HUDEP-2 (cell line): ENCODE measurements around the gene RSBN1.
A peak's percentile ranks its signal among the peaks of the same experiment; 100 is the strongest.

ENCODE experiments used
- DNase-seq, 76 experiments: peaks; one replicate each; lab custom pipeline; 2025; ENCODE audit not compliant: unreplicated experiment in 76 of 76; lab: John Stamatoyannopoulos, UW

RSBN1 gene

DNA sequence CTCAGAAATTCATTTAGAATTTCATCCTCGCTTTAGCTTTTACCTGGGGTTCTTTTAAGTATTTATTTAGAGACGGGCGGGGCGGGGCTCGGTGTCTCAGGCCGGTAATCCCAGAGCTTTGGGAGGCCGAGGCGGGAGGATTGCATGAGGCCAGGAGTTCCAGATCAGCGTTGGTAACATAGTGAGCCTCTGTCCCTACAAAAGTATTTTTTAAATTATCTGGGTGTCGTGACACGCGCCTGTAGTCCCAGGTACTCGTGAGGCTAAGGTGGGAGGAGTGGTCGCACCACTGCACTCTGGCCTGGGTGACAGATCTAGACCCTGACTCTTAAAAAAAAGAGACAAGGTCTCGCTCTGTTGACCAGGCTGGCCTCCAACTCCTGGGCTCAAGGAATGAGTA, 942 bp upstream of the RSBN1 start:
- DNase-seq, result no peak

DNA sequence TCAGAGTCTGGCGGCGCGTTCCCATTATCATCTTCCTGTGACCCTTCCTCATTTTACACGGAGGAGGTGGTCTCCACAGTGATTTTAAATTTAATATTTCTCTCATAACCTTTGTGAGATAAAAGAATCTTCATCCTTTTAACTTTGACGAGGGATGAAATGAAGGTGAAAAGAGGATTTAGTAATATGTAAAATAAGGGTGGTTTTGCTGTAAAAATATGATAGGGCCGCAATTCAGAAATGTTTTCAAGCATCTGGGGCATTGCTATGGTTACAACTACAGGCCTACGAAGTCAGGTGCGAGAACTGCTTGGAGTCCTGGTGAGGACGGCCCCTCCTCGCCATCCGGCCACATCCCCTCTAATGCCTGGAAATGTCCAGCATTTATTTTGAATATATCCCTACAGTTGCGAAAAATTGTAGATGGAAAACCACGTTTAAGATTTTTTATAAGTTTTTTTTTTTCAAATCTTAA, 422 bp upstream of the RSBN1 start:
- DNase-seq, result no peak

DNA sequence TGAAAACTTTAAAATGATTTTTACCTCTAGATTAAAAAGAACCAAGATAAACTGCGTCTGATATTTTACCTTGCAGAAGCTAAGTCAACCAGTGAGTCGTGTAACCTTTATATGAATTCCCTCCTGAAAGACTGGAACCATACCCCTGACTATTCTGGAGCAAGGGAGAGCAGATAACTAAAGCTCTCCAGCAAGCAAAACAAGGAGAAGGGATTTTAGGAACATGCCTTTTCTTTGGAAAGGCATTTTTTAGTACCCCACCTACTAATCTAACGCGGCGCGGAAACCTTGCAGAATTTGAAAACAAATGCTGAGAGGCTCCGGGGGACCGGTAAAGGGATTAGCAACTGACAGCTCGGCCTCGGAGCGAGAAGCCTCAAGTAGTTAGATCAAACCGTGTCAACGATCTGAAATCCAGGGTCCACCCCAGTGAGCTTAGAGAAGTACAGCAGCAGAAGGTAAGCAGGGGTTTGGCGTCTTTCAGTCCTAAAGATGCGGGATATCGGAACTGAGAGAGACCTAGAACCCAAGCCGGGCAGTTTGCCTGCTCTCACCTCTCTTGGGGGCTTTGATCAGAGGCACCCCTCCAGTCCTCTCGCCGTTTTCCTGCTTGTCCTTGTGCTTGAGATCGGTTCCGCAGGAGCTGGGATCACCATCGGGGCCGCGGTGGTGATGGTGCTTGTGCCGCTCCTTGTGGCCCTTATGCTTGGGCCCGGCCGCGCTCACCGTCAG, 954 bp downstream of the RSBN1 start:
- DNase-seq, result peak in 23 of 76 experiments; percentile 5 to 81 (median 32)

DNA sequence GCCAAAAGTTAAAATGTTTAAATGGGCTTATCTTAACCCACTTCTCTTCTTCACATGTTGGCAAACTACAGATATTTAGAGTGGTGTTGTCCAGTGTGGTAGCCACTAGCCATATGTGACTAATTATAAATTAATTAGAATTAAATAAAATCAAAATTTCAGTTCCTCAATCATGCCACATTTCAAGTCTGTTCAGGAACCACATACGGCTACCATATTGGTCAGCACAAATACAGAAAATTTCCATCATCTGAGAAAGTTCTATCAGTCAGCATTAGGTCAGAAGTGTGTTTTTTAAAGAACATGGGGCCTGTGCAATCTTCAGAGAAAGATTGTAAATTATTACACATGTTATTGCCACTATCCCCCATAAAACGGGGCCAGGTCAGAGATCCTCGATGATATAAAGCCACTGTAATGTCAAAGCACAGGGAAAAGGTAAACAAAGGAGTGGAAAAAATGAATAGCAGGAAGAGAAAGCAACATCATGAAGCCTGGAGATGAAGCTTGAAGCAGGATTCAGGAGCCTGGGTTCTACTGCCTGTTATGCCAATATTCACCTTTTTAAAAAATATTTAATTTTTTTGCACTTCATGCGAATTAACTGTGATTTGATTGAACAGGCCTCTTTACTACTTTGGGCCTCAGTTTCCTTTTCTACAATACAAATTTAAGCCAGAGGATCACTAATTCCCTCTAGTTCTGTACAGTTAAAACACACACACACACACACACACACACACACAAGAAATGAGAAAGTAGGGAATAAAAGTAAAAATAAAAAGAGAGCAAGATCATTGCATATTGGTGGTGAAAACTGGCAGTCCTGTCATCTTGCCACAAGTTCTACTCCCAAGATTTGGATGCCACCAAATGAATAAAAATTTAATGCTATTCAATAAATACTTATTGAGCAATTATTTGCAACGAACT, 2.3 kb downstream of the RSBN1 start:
- DNase-seq, result no peak

DNA sequence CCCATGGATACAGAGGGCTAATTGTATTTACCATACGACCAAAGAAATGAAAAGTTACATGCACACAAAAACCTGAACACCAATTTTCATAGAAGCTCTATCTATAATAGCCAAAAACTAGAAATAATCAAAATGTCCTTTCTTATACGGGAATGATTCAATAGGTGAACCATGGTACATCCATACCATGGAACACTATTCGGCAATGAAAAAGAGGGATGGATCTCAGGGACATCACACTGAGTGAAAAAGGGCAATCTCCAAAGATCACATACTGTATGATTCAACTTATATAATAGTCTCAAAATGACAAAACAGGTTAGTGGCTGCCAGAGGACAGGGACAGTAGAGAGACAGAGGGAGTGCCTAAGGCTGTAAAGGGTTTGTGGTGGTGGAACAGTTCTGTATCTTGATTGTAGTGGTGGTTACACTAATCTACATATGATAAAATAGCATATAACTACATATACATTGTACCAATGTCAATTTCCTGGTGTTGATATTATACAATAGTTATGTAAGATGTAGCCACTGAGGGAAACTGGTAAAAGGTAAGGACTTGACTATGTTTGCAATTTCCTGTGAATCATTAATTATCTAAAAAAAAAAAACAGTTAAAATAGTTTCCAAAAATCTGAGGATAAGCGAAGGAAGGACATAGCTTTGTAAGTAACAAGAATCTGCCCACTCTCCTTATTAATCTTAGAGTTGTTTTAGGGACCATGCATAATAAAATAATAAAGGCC, 3.7 kb downstream of the RSBN1 start:
- DNase-seq, result peak in 3 of 76 experiments; percentile 9 to 19 (median 13)

DNA sequence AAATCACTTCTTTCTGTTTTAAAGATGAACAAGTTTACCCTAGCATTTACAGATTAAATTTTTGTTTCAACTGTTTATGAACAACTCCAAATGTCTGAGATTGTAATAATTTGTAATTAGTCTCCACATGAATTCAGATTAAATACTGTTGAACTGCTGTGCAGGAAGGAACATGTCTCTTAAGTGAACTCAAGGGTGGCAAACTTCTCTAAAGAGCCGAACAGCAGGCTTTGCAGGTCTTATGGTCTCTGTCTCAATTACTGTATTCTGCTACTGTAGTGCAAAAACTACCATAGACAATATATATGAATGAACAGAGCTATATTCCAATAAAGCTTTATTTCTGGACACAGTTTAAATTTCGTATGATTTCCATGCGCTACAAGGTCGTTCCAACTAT, 6.6 kb downstream of the RSBN1 start:
- DNase-seq, result no peak

DNA sequence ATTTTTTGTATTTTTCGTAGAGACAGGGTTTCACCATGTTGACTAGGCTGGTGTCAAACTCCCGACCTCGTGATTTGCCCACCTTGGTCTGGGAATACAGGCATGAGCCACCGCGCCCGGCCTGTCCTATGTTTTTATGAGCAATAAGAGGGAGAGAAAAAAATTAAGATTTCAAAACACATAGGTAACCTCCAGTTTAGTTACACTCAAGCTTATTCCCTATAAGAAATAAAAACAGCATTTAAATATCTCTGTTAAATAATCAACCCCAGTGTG, 7.1 kb downstream of the RSBN1 start:
- DNase-seq, result no peak

DNA sequence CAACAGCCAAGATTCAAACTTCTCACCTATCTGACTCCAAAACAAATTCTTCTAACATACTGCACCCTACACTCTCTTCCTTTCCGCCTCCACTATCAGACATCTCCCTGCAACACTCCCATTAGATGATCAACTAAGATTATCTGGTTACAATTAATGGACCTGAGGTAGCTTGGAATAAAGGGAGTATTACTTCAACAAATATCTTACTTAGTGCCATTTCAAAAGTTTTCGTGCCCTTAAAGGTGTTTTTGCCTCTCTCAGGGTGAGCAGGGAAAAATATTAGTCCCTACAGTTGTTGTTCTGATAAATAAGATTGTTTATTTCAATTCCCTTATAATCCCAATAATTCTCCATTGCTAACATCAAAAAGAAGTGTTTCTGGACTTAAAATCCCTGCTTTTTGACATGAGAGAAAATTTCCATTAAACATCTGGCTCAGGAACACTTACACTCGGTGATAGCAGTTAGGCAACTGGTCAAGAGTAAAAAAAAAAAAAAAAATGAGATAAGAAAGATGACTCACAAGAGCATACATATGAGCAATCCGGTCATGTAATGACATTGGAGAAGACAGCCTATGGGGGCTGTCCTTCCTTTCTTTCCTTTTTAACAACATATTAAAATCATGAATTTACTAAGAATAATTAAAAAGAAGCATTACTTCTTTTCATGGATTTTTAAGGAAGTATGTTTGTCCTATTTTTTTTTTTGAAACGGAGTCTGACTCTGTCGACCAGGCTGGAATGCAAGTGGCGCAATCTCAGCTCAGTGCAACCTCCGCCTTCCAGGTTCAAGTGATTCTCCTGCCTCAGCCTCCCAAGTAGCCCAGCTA, 7.6 kb downstream of the RSBN1 start:
- peak in 28 of 76 experiments; percentile 4 to 74 (median 34) for DNase-seq

DNA sequence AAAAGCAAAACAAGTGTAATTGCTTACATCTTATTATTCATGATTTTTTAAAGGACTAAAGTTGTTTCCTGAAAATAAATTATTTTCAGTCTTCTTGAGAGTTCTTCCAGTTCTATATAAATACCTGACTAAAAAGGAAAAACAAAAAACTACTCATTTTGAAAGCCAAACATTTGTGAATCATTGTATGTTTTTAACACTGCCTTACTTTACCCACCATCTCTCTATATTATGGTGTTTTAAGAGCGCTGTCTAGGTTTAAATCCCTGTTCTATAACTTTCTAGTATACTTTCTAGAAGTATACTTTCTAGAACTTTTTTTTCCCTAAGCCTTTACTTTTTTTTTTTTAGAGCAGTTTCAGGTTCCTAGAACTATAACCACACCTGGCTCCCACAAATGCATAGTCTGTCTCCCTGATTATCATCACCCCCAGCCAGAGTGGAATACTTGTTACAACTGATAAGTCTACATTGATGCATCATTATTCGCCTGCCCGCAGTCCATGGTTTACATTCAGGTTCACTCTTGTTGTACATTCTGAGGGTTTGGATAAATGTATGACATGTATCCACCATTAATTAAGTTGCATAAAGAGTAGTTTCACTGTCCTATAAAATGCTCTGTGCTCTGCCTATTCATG, 9.8 kb downstream of the RSBN1 start:
- peak in 1 of 76 experiments; percentile 10 for DNase-seq

DNA sequence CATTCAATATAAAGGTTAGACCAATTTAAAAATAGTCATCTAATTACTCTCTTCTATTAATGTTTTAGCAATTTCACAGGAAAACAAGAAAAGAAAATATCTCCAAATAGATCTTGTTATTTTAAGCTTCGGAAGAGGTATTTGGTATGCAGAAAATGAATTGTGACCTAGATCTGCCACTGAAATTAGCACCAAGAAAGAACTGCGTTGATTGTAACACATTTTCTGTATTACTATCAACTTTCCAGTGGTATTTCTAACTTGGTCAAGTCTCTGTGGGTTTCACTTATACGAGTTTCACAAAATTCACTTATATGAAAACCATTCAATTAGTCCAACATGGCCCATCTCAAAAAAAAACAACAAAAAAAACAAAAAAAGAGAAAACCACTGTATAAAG, 11.8 kb downstream of the RSBN1 start:
- DNase-seq, result no peak

DNA sequence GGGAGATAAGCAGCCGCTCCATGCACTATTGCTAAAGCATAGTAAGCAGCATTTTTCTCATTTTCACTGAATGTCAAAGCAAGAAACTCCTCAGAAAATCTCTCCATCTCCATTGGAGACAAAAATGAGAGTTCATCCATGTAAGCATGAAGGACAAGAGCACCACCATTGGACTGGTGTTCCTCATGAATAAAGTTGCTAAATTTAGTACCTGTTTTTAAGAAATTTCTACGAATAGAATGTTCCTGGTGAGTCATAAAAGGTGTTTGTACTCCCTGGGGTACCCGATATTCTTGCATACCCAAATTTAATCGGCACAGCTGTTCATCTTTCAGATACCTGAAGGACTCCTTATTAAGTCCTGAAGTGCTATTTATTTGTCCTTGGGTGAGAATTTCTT, 14.8 kb downstream of the RSBN1 start:
- no peak for DNase-seq

DNA sequence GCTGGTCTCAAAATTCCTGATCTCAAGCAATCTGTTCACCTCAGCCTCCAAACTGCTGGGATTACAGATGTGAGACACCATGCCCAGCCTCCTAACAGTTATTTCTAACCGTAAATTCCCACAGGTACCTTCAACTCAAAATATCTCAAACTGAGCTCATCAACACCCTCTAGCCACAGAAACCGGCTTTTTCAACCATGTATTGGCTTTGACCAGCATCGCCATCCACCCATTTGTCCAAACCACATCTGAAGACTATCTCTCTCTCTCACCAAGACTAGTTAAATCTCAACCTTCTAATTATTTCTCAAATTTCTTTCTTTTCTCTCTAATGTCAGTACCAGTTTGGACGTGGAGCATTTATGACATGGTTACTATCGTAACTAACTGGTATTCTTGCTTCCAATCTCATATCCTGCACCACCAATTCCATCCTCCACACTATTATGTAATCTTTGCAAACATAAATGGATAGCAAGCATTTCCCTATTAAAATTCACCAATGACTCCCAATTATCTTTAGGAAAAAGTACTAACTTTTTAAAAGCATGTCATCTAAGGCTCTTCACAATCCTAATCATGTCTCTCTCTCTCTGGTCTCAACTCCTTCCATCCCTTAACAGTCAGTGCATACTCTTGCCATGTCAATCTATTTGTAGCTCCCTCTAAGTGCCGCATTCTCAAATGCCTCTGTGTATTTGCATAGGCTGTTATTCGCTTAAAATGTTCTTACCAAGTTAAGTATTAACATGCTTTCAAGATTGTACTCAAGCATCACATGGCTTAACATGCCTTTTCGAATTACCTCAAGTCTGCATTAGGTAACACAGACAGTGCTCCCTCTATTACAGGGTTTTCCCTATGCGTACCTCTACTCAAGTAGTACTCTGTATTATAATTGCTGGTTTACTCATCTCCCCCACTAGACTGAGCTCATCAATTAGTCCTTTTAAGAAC, 18.1 kb downstream of the RSBN1 start:
- no peak for DNase-seq

DNA sequence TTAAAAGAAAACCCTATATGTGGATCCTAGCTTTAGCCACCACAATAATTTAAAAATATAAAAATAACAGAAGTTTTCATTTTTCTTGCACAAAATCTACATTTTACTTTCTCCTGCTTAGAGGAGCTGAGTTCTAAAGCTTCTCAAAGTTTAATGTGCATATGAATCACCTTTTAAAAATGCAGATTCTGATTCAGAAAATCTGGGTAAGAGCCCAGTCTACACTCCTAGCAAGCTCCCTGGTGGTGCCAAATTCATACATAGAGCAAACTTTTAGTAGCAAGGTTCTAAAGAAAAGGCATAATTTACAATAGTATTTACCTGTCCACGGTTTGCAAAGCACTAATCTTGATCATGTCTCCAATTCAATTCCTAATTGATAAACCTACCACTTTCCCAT, 19.3 kb downstream of the RSBN1 start:
- DNase-seq, result no peak

DNA sequence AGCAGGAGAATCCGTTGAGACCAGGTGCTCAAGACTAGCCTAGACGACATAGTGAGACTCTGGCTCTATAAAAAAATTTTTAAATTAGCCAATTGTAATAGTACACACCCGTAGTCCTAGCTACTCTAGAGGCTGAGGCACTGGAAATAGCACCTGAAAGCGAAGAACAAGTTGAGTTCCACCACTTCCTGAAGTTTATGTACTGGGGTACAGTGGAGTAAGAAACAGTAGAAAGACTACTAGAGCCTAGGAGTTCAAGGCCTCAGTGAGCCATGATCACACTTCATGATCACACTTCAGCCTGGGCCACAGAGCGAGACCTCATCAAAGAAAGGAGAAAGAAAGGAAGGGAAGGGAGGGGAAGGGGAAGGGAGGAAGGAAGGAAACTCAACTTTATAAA, 19.8 kb downstream of the RSBN1 start:
- DNase-seq, result no peak

DNA sequence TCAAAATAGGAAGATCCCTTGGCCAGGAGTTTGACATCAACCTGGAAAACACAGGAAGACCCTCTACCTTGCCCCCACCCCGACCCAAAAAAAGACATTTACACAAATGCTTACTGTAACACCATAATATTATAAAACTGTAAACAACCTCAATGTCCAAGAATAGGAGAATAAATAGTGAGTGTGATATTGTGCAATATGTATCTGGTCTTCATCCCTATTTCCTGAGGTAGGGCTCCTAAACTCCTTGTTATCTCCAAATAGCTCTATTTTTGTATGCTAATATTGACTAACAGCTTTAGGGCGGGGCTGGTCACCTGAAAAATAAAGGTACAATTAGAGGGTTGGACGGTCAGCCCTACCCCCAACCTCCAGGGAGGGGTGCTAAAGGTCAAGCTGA, 23.5 kb downstream of the RSBN1 start:
- DNase-seq, result no peak

DNA sequence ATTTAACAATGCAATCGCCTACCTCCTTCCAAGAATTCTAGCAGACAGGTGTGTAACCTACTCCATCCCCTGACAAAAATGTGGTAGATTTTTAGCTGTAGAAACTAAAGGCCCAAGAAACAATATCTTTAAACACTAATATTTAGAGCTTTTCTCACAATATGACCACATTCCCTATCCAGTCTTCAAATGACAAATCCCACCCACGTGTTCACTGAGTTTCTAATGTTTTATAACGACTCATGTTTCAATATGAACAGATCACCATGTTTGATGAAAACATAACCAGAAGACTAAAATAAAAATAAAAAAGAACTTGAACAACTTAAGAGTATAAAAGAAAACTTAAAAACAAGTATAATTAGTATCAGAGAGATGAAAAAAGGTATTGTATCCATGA, 24.6 kb downstream of the RSBN1 start:
- no peak for DNase-seq

DNA sequence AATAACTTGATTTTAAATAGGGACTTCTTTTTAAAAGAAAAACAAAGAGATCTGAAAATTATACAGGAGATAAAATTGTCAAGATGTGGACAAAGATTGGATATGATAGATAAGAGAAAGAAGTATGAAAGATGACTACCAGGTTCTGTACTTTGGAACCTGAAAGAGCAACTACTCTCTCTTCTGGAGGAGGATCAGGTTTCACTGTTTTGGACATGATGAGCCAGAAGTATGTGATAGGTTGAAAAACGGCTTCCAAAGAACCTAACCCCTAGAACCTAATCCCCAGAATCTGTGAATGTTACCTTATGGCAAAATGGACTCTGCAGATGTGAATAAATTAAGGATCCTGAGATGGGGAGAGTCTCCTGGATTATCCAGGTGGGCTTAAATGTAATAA, 26.2 kb downstream of the RSBN1 start:
- no peak for DNase-seq

DNA sequence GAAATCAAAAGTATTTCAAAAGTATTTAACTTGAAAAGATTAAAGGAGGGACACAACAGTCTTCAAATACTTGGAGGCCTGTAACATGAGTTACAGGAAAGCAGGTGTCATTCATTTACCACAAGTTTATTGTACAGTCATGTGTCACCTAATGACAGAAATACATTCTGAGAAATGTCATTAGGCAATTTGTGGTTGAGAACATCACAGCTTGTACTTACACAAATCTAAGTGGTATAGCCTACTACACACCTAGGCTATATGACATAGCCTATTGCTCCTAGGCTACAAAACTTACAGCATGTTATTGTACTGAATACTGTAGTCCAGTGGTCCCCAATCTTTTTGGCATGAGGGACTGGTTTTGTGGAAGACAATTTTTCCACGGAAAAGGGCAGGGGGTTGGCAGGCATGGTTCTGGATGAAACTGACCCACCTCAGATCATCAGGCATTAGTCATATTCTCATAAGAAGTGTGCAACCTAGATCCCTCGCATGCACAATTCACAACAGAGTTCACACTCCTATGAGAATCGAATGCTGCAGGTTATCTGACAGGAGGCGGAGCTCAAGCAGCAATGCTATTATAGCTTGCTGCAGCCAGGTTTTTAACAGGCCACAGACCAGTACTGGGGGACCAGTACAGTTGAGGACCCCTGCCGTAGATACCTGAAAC, 28.0 kb downstream of the RSBN1 start:
- DNase-seq, result no peak
